GM12878 (cell line): Measurements from ENCODE around the gene ZIC1.

Experiments used
- KAT2A ChIP-seq: conservative IDR thresholded peaks from 2 replicates; pipeline ENCODE4 v1.6.1; 2011; ENCODE audit warnings: low read depth, low read length; ENCODE audit not compliant: control insufficient read depth
- MXI1 ChIP-seq: fragments of 150-350 bp; IDR thresholded peaks from 2 replicates; pipeline ENCODE4 v1.6.1; 2011; ENCODE audit warnings: low read depth, mild to moderate bottlenecking, inconsistent platforms, low read length, improper control_type of control experiment
- POLR2AphosphoS2 ChIP-seq: IDR thresholded peaks from 2 replicates; pipeline ENCODE4 v1.6.1; 2011; ENCODE audit warnings: low read depth, mild to moderate bottlenecking, low read length, improper control_type of control experiment, moderate library complexity
- RAD51 ChIP-seq: fragments of 450-650 bp; IDR thresholded peaks from 2 replicates; pipeline ENCODE4 v1.6.1; 2016; ENCODE audit warnings: moderate library complexity, mild to moderate bottlenecking, inconsistent platforms
- YY1 ChIP-seq: IDR thresholded peaks from 2 replicates; pipeline ENCODE4 v1.6.1; 2011; ENCODE audit warnings: low read depth, mild to moderate bottlenecking, low read length
- TF ChIP-seq, protein P1 (sequence below): IDR thresholded peaks from 2 replicates; pipeline ENCODE4 v1.6.1; 2012; ENCODE audit warnings: mild to moderate bottlenecking, low read depth, low read length
- TF ChIP-seq, protein P2 (sequence below), 3 experiments: IDR thresholded peaks in 2 of 3; conservative IDR thresholded peaks in 1 of 3; 2 replicates each; pipeline ENCODE4 v1.5.1; 2011; ENCODE audit warnings: low read depth in 3 of 3, low read length in 3 of 3, mild to moderate bottlenecking in 3 of 3, control low read depth in 2 of 3, moderate library complexity in 2 of 3, inconsistent platforms in 1 of 3, mixed read lengths in 1 of 3; ENCODE audit not compliant: control insufficient read depth in 2 of 3, insufficient read depth in 1 of 3; ENCODE audit errors: extremely low read depth in 1 of 3

DNA sequence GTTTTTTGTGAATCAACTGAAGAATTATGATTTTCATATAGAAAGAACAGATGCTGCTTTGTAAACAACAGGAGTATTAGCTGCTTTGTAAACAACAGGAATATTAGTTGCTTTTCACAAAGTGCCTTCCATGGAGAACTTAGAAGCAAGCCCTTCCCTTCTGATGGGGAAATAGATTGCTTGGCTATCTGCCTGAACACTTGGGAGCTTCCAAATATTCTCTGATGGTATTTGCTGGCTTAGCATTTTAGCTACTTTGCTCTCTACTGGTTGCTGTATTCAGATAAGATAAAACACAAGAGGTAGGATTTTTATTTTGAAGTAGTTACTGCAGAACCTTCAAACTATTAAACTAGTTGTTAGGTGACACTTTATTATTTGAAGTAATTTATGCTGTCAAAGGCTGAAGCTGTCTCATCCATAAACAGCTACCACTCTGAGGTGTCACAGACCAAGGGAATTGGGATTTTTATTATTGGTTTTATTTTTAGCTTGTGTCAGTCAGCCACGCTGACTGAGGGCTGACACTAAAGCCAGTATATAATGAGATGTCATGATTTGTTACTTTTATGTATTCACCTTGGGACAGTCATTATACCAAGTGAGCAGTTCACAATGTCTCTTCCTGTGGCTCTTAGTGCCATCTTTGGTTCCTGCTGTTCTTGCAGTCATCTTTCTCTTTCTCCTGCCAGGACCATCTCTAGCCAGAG lies 50.0 kb downstream of the ZIC1 start:
- TF ChIP-seq, protein P1, sequence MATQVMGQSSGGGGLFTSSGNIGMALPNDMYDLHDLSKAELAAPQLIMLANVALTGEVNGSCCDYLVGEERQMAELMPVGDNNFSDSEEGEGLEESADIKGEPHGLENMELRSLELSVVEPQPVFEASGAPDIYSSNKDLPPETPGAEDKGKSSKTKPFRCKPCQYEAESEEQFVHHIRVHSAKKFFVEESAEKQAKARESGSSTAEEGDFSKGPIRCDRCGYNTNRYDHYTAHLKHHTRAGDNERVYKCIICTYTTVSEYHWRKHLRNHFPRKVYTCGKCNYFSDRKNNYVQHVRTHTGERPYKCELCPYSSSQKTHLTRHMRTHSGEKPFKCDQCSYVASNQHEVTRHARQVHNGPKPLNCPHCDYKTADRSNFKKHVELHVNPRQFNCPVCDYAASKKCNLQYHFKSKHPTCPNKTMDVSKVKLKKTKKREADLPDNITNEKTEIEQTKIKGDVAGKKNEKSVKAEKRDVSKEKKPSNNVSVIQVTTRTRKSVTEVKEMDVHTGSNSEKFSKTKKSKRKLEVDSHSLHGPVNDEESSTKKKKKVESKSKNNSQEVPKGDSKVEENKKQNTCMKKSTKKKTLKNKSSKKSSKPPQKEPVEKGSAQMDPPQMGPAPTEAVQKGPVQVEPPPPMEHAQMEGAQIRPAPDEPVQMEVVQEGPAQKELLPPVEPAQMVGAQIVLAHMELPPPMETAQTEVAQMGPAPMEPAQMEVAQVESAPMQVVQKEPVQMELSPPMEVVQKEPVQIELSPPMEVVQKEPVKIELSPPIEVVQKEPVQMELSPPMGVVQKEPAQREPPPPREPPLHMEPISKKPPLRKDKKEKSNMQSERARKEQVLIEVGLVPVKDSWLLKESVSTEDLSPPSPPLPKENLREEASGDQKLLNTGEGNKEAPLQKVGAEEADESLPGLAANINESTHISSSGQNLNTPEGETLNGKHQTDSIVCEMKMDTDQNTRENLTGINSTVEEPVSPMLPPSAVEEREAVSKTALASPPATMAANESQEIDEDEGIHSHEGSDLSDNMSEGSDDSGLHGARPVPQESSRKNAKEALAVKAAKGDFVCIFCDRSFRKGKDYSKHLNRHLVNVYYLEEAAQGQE, result no peak
- TF ChIP-seq YY1 (no peak), POLR2AphosphoS2 (no peak), MXI1 (no peak), KAT2A (no peak), RAD51 (no peak)
- TF ChIP-seq, protein P2, sequence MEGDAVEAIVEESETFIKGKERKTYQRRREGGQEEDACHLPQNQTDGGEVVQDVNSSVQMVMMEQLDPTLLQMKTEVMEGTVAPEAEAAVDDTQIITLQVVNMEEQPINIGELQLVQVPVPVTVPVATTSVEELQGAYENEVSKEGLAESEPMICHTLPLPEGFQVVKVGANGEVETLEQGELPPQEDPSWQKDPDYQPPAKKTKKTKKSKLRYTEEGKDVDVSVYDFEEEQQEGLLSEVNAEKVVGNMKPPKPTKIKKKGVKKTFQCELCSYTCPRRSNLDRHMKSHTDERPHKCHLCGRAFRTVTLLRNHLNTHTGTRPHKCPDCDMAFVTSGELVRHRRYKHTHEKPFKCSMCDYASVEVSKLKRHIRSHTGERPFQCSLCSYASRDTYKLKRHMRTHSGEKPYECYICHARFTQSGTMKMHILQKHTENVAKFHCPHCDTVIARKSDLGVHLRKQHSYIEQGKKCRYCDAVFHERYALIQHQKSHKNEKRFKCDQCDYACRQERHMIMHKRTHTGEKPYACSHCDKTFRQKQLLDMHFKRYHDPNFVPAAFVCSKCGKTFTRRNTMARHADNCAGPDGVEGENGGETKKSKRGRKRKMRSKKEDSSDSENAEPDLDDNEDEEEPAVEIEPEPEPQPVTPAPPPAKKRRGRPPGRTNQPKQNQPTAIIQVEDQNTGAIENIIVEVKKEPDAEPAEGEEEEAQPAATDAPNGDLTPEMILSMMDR (IDR thresholded peaks at IDR 0.05 in 2 of 3, conservative IDR thresholded peaks at IDR 0.05 in 1 of 3; ENCODE audit: control insufficient read depth in 2 of 3, extremely low read depth in 1 of 3, insufficient read depth in 1 of 3, low read depth in 3 of 3, low read length in 3 of 3), result no peak
